AG04450 (cell line): ENCODE data around the gene ZNF582. TPM values are rescaled to one million over a fixed set of nuclear protein-coding genes. Genes with fewer than 3 reads are reported as not detected.
"Not testable (repeated sequence)": the region's sequence is repeated elsewhere in the genome, so short reads cannot be mapped to it uniquely, and the experiment has no call there.

Experiments used
- CTCF ChIA-PET: fragments of 300-600, 350-600 bp; formaldehyde crosslinking; extraction: SDS; loops from one replicate; lab custom pipeline; 2022; ENCODE audit warnings: antibody characterized with exemption, inconsistent platforms; lab: Charles Lee
- POLR2A ChIA-PET: fragments of 350-600 bp; formaldehyde crosslinking; extraction: SDS; loops from one replicate; lab custom pipeline; 2021; ENCODE audit warnings: antibody characterized with exemption, inconsistent platforms; lab: Yijun Ruan, JAX
- DNase-seq: peaks from one replicate; pipeline ENCODE4 v3.0.0-alpha.2; 2011; ENCODE audit warnings: low read depth, low spot score
- H3K27ac ChIP-seq: one replicate; pipeline ENCODE4 v1.5.1; 2012; ENCODE audit warnings: low read depth, low read length, control low read depth
- H3K27me3 ChIP-seq: one replicate; pipeline ENCODE4 v1.6.0; 2012; ENCODE audit warnings: low read length; ENCODE audit not compliant: control insufficient read depth, insufficient read depth
- H3K4me3 ChIP-seq: 2 replicates; pipeline ENCODE4 v1.5.1; 2011; ENCODE audit warnings: mild to moderate bottlenecking, low read depth, low read length, control low read depth
- H3K9me3 ChIP-seq: 2 replicates; pipeline ENCODE4 v1.5.1; 2012; ENCODE audit warnings: low read length; ENCODE audit not compliant: control insufficient read depth, insufficient read depth
- CTCF ChIP-seq: IDR thresholded peaks from 2 replicates; pipeline ENCODE4 v1.5.1; 2011; ENCODE audit warnings: low read depth, low read length, control low read depth, inconsistent platforms
- polyA plus RNA-seq: library from polyadenylated mRNA; depleted of rRNA; stranded (reverse); fragments of >200 nt; gene quantifications from 2 replicates; pipeline ENCODE4 v1.2.3, GENCODE V29; 2011; rRNA removed

ZNF582 gene
- polyA plus RNA-seq, 1 experiment: 3.9 TPM

GRCh38 chr19:56347163-56347778 lies 46.1 kb downstream of the ZNF582 start:
- H3K27ac ChIP-seq: no peak overlapping the region
- H3K27me3 ChIP-seq: no peaks in the 10 kb centered on the region
- ChIA-PET POLR2A (no interaction called here), CTCF (interaction anchor here (0.8 to 3.3 kb wide), 6 partner anchors 12 to 271 kb away, joined by 3 to 41 read pairs (median 8); no protein-coding TSS in a partner anchor)
- peaks cover 3% of the 10 kb centered on the region for H3K9me3 ChIP-seq
- no peak for TF ChIP-seq CTCF
- DNase-seq: no peak
- no peak overlapping the region for H3K4me3 ChIP-seq

DNA sequence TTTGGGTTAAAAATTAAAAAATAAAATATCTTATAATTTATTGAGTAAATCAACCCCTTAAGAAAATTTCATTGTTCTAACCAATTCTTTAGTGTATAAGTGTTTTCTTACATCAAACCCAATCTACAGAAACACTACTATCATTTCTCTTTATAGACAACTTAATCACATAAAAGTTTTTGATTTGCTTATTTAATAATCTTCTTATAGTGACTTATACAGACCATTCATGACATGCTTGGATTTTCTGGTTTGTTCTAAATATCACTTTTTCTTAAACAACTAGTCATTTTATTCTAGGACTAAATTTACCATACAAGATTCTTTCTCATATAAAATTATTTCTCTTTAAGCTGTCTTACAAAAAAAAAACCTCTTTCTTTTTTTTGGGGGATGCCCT lies 51.4 kb downstream of the ZNF582 start:
- TF ChIP-seq CTCF: no peak
- no peaks in the 10 kb centered on the region for H3K27me3 ChIP-seq
- CTCF ChIA-PET: interaction anchor here (1.4 to 2.2 kb wide), 2 partner anchors 89 to 276 kb away, joined by 5 to 8 read pairs; no protein-coding TSS in a partner anchor

GRCh38 chr19:56339031-56339430 lies 54.3 kb downstream of the ZNF582 start:
- H3K27me3 ChIP-seq, H3K9me3 ChIP-seq, H3K27ac ChIP-seq, H3K4me3 ChIP-seq, DNase-seq, POLR2A ChIA-PET: not testable (repeated sequence)
- CTCF ChIA-PET: interaction anchor here (0.9 to 1.6 kb wide), 2 partner anchors 86 to 273 kb away, joined by 3 to 8 read pairs; no protein-coding TSS in a partner anchor

More for the DNA sequence above, 51.4 kb downstream of the ZNF582 start:
- Histone ChIP-seq H3K9me3 (peaks cover 3% of the 10 kb centered on the region), H3K4me3 (no peak overlapping the region), H3K27ac (no peak overlapping the region)
- POLR2A ChIA-PET: no interaction called here
- no peak for DNase-seq

GRCh38 chr19:56337077-56337476 lies 56.3 kb downstream of the ZNF582 start:
- H3K27me3 ChIP-seq: not testable (repeated sequence)

DNA sequence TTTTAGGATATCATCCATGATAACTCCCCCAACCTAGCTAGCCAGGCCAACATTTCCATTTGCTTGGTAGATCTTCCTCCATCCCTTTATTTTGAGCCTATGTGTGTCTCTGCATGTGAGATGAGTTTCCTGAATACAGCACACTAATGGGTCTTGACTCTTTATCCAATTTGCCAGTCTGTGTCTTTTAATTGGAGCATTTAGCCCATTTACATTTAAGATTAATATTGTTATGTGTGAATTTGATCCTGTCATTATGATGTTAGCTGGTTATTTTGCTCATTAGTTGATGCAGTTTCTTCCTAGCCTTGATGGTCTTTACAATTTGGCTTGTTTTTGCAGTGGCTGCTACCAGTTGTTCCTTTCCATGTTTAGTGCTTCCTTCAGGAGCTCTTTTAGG lies 58.0 kb downstream of the ZNF582 start:
- H3K9me3 ChIP-seq, H3K27me3 ChIP-seq, H3K27ac ChIP-seq, H3K4me3 ChIP-seq, POLR2A ChIA-PET, DNase-seq: not testable (repeated sequence)
- CTCF ChIA-PET: interaction anchor here (1.0 to 5.5 kb wide), 4 partner anchors 13 to 259 kb away, joined by 3 to 396 read pairs (median 77); no protein-coding TSS in a partner anchor

More at GRCh38 chr19:56337077-56337476, 56.3 kb downstream of the ZNF582 start:
- DNase-seq, H3K9me3 ChIP-seq, POLR2A ChIA-PET, CTCF ChIA-PET, H3K27ac ChIP-seq, H3K4me3 ChIP-seq: not testable (repeated sequence)

DNA sequence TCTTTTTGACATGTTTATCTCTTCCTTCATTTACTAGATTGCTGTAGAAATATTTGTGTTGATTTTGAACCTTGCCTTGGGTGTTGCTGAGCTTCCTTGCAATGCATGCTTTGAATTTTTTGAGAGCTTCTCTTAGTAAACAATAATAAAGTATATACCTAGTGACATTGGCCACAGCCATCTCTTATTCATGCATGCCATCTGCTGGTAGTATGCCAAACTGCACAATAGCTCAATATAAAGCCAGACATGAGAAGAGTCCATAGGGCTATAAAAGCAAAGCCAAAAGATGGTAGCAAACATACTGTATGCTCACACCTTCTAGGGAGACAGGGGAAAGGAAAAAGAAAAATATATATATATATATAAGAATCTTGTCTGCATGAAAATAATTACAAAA lies 59.8 kb downstream of the ZNF582 start:
- Histone ChIP-seq H3K27ac (no peak overlapping the region), H3K4me3 (no peak overlapping the region), H3K27me3 (no peaks in the 10 kb centered on the region), H3K9me3 (no peaks in the 10 kb centered on the region)
- DNase-seq: peak; percentile 18
- ChIA-PET CTCF (interaction anchor here (0.6 to 5.5 kb wide), 48 partner anchors 8 to 701 kb away, joined by 3 to 396 read pairs (median 6); partner anchors contain the start of genes EDDM13, ZNF444 and ZSCAN5A), POLR2A (interaction anchor here (0.6 to 1.1 kb wide), 3 partner anchors 19 to 80 kb away, joined by 3 to 7 read pairs (median 5); partner anchors contain the start of gene ZSCAN5A)
- TF ChIP-seq CTCF: peak; percentile 83

Other genes with a start within 250 kb of the ZNF582 start
- gene GALP, start 217.5 kb downstream of the ZNF582 start, polyA plus RNA-seq: not detected in 2 replicates
- not detected in 2 replicates for gene ZSCAN5B, start 195.8 kb downstream of the ZNF582 start, polyA plus RNA-seq
- gene ZSCAN5C, start 191.3 kb downstream of the ZNF582 start, polyA plus RNA-seq: not detected in 2 replicates
- gene EDDM13, start 120.8 kb downstream of the ZNF582 start, polyA plus RNA-seq: not detected in 2 replicates
- 3.7 and 5.8 TPM in 2 replicates for gene ZSCAN5A, start 78.7 kb downstream of the ZNF582 start, polyA plus RNA-seq
- gene ZNF583, start 10.8 kb upstream of the ZNF582 start, polyA plus RNA-seq: 4.5 and 6.2 TPM in 2 replicates
- gene ZNF667, start 83.8 kb upstream of the ZNF582 start, polyA plus RNA-seq: 3.4 and 4.4 TPM in 2 replicates
- 4.4 and 5.6 TPM in 2 replicates for gene ZNF471, start 114.3 kb upstream of the ZNF582 start, polyA plus RNA-seq
- gene ZFP28, start 145.4 kb upstream of the ZNF582 start, polyA plus RNA-seq: 5.0 and 6.5 TPM in 2 replicates
- 3.3 and 3.8 TPM in 2 replicates for gene ZNF470, start 173.9 kb upstream of the ZNF582 start, polyA plus RNA-seq
- 4.7 and 6.4 TPM in 2 replicates for gene ZNF71, start 201.8 kb upstream of the ZNF582 start, polyA plus RNA-seq
- 0.17 and 0.20 TPM in 2 replicates for gene SMIM17, start 249.6 kb upstream of the ZNF582 start, polyA plus RNA-seq